WTC11 (cell line): ENCODE data around the gene ADAMTS5.

Source experiments
- CTCF ChIP-seq: fragments of 200-600 bp; IDR thresholded peaks from 2 replicates; pipeline ENCODE4 v1.8.0; 2022; ENCODE audit warnings: antibody characterized with exemption
- ELF4 ChIP-seq: sonication (generic); formaldehyde crosslinking; IDR thresholded peaks from 2 replicates; pipeline ENCODE4 v1.8.1; 2022; ENCODE audit warnings: low read depth, mild to moderate bottlenecking, moderate library complexity, missing genetic modification reagents
- IRF2 ChIP-seq: sonication (generic); formaldehyde crosslinking; IDR thresholded peaks from 2 replicates; pipeline ENCODE4 v1.8.0; 2022; ENCODE audit warnings: low read depth, missing genetic modification reagents, borderline replicate concordance
- MYBL2 ChIP-seq: sonication (generic); formaldehyde crosslinking; IDR thresholded peaks from 2 replicates; pipeline ENCODE4 v1.8.1; 2023; ENCODE audit warnings: mild to moderate bottlenecking, moderate library complexity, missing genetic modification reagents
- OVOL2 ChIP-seq: fragments of 250-450 bp; sonication (Bioruptor Pico); IDR thresholded peaks from 2 replicates; pipeline ENCODE4 v1.9.0; 2021; ENCODE audit warnings: mild to moderate bottlenecking, borderline replicate concordance

DNA sequence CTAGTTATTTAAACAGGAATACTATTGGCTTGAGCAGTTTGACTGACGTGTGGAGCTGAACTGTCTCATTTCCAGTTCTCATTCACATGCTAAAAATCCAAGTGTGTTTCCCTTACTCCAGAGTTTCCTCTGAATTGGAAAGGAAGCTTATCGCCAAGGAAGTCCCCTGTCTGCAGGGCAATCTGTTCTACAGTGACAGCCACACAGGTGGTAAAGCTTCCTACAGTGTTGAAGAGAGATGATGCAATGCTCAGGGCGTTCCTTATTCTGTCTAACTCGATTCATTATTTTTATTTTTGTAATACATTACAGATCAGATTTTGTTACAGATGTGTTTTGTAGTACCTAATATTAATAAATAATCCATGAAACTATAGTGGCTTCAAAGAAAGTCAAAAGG lies 41.3 kb downstream of the ADAMTS5 start:
- TF ChIP-seq MYBL2 (CRISPR knock-in tag) (no peak), CTCF (no peak), ELF4 (no peak), OVOL2 (no peak), IRF2 (CRISPR knock-in tag) (no peak)
